HepG2 (cell line): ENCODE data around the gene GLE1. TPM values are rescaled to one million over a fixed set of nuclear protein-coding genes. Genes with fewer than 3 reads are reported as not detected.

Source experiments
- CEBPB ChIP-seq: IDR thresholded peaks from 2 replicates; pipeline ENCODE4 v1.6.1; 2011; ENCODE audit warnings: low read depth, low read length, improper control_type of control experiment, borderline replicate concordance
- DBP ChIP-seq: sonication (generic); formaldehyde crosslinking; IDR thresholded peaks from 2 replicates; pipeline ENCODE4 v1.4.0; 2020; ENCODE audit warnings: missing genetic modification reagents; ENCODE audit errors: not compliant biosample characterization
- DZIP1 ChIP-seq: sonication (generic); formaldehyde crosslinking; IDR thresholded peaks from 2 replicates; pipeline ENCODE4 v1.5.0; 2020; ENCODE audit warnings: mild to moderate bottlenecking, missing genetic modification reagents
- HNF4G ChIP-seq, 2 experiments: sonication (generic) in 1 of 2; formaldehyde crosslinking in 1 of 2; IDR thresholded peaks; 2 replicates each; pipeline versions ENCODE4 v1.4.0 to v1.6.1; 2011 to 2020; ENCODE audit warnings: borderline replicate concordance in 2 of 2, low read depth in 2 of 2, mild to moderate bottlenecking in 2 of 2, low read length in 1 of 2, missing genetic modification reagents in 1 of 2, moderate library complexity in 1 of 2
- LRRFIP1 ChIP-seq: sonication (generic); formaldehyde crosslinking; conservative IDR thresholded peaks from 2 replicates; pipeline ENCODE4 v1.4.0; 2020; ENCODE audit warnings: missing genetic modification reagents
- MED13 ChIP-seq: sonication (generic); formaldehyde crosslinking; IDR thresholded peaks from 2 replicates; pipeline ENCODE4 v1.5.0; 2020; ENCODE audit warnings: missing genetic modification reagents
- SRSF4 ChIP-seq: fragments of 200-400 bp; formaldehyde crosslinking; IDR thresholded peaks from one replicate; pipeline ENCODE4 v1.6.1; 2018; ENCODE audit warnings: mild to moderate bottlenecking, low read depth, low read length, moderate library complexity; ENCODE audit not compliant: poor library complexity, severe bottlenecking
- ZC3H4 ChIP-seq: sonication (generic); formaldehyde crosslinking; IDR thresholded peaks from 2 replicates; pipeline ENCODE4 v1.4.0; 2020; ENCODE audit warnings: missing genetic modification reagents, borderline replicate concordance
- ZFP62 ChIP-seq: sonication (generic); formaldehyde crosslinking; IDR thresholded peaks from 2 replicates; pipeline ENCODE4 v1.4.0; 2020; ENCODE audit warnings: missing genetic modification reagents
- ZNF17 ChIP-seq: sonication (generic); formaldehyde crosslinking; IDR thresholded peaks from 2 replicates; pipeline ENCODE4 v1.5.0; 2020; ENCODE audit warnings: mild to moderate bottlenecking, missing genetic modification reagents
- ZNF274 ChIP-seq: sonication (generic); formaldehyde crosslinking; IDR thresholded peaks from 2 replicates; pipeline ENCODE4 v1.5.1; 2020; ENCODE audit warnings: mild to moderate bottlenecking, missing genetic modification reagents
- ZNF580 ChIP-seq: IDR thresholded peaks from 2 replicates; pipeline ENCODE4 v1.6.1; 2016; ENCODE audit warnings: low read depth, borderline replicate concordance
- ZNF619 ChIP-seq: sonication (generic); formaldehyde crosslinking; IDR thresholded peaks from 2 replicates; pipeline ENCODE4 v1.4.0; 2020; ENCODE audit warnings: mild to moderate bottlenecking, missing genetic modification reagents
- polyA plus RNA-seq, 8 experiments: library from polyadenylated mRNA; depleted of rRNA in 3 of 8; stranded (reverse) in 7 of 8; unstranded in 1 of 8; fragments of >200 nt; fragmentation: Illumina TruSeq in 4 of 8; extraction: Trizol in 4 of 8; gene quantifications; 2 replicates each; pipeline versions ENCODE4 v1.2.1 to v1.2.3, GENCODE V29; 2011 to 2016; ENCODE audit warnings: low read depth in 4 of 8, missing spikeins in 1 of 8, mixed read lengths in 1 of 8; ENCODE audit not compliant: insufficient read depth in 1 of 8
- total RNA-seq, 5 experiments: library from RNA; depleted of rRNA; stranded (reverse); fragments of >200 nt; fragmentation: Illumina TruSeq; extraction: Trizol; gene quantifications; 2 replicates each; pipeline ENCODE4 v1.2.3, GENCODE V29; 2016; ENCODE audit warnings: low read depth in 1 of 5

GLE1 gene
- total and polyA plus RNA-seq, 2 of the 13 experiments (the other 11 are each of a cell fraction or from before 2014, with no cell fraction given), result 14.7 to 28.8 TPM

- TF ChIP-seq DZIP1 (CRISPR knock-in tag) (no peak), ZNF17 (CRISPR knock-in tag) (no peak), HNF4G (IDR thresholded peaks at IDR 0.05; ENCODE audit: borderline replicate concordance, low read depth, low read length) (no peak), HNF4G (CRISPR knock-in tag; IDR thresholded peaks at IDR 0.05; ENCODE audit: borderline replicate concordance, low read depth) (0 out of 2 replicates have a peak, but pooled peaks have one; percentile 20), ZC3H4 (CRISPR knock-in tag) (no peak), MED13 (CRISPR knock-in tag) (peak; percentile 65; the same call in 1 of the 2 replicates), ZNF619 (no peak; the same call in 1 of the 2 replicates), DBP (no peak), CEBPB (no peak), SRSF4 (no peak), ZNF274 (peak; percentile 55; the same call in 1 of the 2 replicates), ZFP62 (CRISPR knock-in tag) (no peak), ZNF580 (CRISPR knock-in tag) (peak; percentile 73; the same call in 1 of the 2 replicates), LRRFIP1 (CRISPR knock-in tag) (no peak)
Observed at GRCh38 chr9:128504485-128505413, at the start of gene GLE1 (continued).
